Measurements from ENCODE around the gene PARVA. TPM values are rescaled to one million over a fixed set of nuclear protein-coding genes. Genes with fewer than 3 reads are reported as not detected.

PARVA gene
- total RNA-seq, 1 experiment from 2014 or later = 29.1 TPM

DNA sequence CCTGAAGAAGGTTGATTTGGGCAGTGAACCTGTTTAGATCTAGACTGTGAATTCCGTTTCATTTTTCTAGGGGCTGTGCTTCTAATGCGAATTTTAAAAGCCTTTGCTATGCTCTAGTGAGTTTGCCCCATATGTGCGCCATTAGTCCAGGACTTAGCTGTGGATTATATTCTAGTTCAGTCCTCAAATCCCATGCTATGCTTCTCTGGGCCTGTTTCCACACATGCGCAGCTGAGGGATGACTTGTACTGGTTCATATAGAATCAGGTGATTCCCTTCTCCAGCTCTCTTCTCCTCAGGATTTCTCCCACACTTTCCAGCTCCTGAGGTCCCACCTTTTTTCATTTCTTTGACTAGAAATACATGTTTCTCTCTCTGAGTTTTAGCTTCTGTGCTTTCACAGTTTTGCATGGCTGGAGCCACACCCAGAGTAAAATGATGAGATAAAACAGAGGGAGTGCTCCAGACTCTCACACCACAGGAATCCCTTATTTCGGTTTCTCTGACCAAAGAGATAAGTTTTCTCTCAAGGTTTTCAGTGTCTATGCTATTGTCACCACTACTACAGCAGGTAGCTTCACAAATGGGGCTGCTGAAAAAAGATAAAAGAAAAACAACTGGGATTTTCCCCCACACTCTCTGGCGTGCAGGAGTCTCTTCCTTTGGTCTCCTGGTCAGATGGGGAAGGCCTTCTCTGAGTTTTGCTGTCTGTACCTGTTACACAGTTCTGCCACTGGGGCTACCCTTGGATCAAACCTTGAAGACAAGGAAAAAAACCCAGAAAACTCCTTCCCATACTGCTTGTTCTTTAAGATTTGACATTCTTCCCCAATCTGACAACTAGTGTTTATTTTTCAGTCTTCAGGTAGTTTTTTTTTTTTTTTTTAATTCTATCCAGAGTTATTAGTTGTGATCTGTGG, 200.6 kb downstream of the PARVA start:
- DNase-seq (ENCODE audit: low read depth, low spot score) = no peak
- H3K9me3 ChIP-seq (ENCODE audit: control insufficient read depth, insufficient read depth, low read depth, low read length) = no peaks in the 10 kb centered on the region
- no peak overlapping the region for H3K27ac ChIP-seq (ENCODE audit: low read length)
- CTCF ChIA-PET = interaction anchor here (0.8 kb wide), 1 partner anchor 263 kb away, joined by 7 read pairs; no protein-coding TSS in a partner anchor
- no peaks in the 10 kb centered on the region; the same call in 1 of the 2 replicates for H3K4me1 ChIP-seq (ENCODE audit: control insufficient read depth, insufficient read depth, low read length)
- TF ChIP-seq SIN3A (IDR thresholded peaks at IDR 0.05; ENCODE audit: borderline replicate concordance, insufficient read depth, low read depth, low read length) = no peak
- TF ChIP-seq POLR2AphosphoS5 (IDR thresholded peaks at IDR 0.05; ENCODE audit: low read depth, low read length) = no peak
- TF ChIP-seq, protein P1, sequence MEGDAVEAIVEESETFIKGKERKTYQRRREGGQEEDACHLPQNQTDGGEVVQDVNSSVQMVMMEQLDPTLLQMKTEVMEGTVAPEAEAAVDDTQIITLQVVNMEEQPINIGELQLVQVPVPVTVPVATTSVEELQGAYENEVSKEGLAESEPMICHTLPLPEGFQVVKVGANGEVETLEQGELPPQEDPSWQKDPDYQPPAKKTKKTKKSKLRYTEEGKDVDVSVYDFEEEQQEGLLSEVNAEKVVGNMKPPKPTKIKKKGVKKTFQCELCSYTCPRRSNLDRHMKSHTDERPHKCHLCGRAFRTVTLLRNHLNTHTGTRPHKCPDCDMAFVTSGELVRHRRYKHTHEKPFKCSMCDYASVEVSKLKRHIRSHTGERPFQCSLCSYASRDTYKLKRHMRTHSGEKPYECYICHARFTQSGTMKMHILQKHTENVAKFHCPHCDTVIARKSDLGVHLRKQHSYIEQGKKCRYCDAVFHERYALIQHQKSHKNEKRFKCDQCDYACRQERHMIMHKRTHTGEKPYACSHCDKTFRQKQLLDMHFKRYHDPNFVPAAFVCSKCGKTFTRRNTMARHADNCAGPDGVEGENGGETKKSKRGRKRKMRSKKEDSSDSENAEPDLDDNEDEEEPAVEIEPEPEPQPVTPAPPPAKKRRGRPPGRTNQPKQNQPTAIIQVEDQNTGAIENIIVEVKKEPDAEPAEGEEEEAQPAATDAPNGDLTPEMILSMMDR (IDR thresholded peaks at IDR 0.05) = peak; percentile 23; the same call in 1 of the 2 replicates
- in situ Hi-C loops (cut with HindIII; ENCODE audit: low pct_unique_long_range_greater_than_20kb, low sequenced_read_pairs) (no loop called here), intact Hi-C loops (cut with micrococcal nuclease; ENCODE audit: unreplicated experiment) (no loop called here)
- H3K36me3 ChIP-seq (ENCODE audit: control insufficient read depth, insufficient read depth, low read length) = no peaks in the 10 kb centered on the region
- BruUV-seq (replicated peaks) = no TSS peak
- ATAC-seq = peak; percentile 66; the same call in 1 of the 2 replicates
- POLR2A ChIA-PET = no interaction called here
- no peak overlapping the region for H3K4me3 ChIP-seq (ENCODE audit: low read depth in 2 of 2, low read length in 2 of 2)
- no peaks in the 10 kb centered on the region; the same call in 1 of the 2 replicates for H3K27me3 ChIP-seq (ENCODE audit: control insufficient read depth, insufficient read depth, low read length)

GRCh38 chr11:12581416-12581815, 204.0 kb downstream of the PARVA start:
- CTCF ChIA-PET = no interaction called here
- no TSS peak for BruUV-seq (replicated peaks)

More at GRCh38 chr11:12581416-12581815, 204.0 kb downstream of the PARVA start:
- Histone ChIP-seq H3K4me3 (ENCODE audit: low read depth in 2 of 2, low read length in 2 of 2) (no peak overlapping the region), H3K4me1 (ENCODE audit: control insufficient read depth, insufficient read depth, low read length) (no peaks in the 10 kb centered on the region), H3K27ac (ENCODE audit: low read length) (no peak overlapping the region), H3K9me3 (ENCODE audit: control insufficient read depth, insufficient read depth, low read depth, low read length) (no peaks in the 10 kb centered on the region), H3K27me3 (ENCODE audit: control insufficient read depth, insufficient read depth, low read length) (no peaks in the 10 kb centered on the region), H3K36me3 (ENCODE audit: control insufficient read depth, insufficient read depth, low read length) (no peaks in the 10 kb centered on the region)
- ATAC-seq (no peak), DNase-seq (ENCODE audit: low read depth, low spot score) (no peak)
- intact Hi-C loops (cut with micrococcal nuclease; ENCODE audit: unreplicated experiment) (no loop called here), in situ Hi-C loops (cut with HindIII; ENCODE audit: low pct_unique_long_range_greater_than_20kb, low sequenced_read_pairs) (no loop called here)
- POLR2A ChIA-PET = no interaction called here
- TF ChIP-seq, protein P2, sequence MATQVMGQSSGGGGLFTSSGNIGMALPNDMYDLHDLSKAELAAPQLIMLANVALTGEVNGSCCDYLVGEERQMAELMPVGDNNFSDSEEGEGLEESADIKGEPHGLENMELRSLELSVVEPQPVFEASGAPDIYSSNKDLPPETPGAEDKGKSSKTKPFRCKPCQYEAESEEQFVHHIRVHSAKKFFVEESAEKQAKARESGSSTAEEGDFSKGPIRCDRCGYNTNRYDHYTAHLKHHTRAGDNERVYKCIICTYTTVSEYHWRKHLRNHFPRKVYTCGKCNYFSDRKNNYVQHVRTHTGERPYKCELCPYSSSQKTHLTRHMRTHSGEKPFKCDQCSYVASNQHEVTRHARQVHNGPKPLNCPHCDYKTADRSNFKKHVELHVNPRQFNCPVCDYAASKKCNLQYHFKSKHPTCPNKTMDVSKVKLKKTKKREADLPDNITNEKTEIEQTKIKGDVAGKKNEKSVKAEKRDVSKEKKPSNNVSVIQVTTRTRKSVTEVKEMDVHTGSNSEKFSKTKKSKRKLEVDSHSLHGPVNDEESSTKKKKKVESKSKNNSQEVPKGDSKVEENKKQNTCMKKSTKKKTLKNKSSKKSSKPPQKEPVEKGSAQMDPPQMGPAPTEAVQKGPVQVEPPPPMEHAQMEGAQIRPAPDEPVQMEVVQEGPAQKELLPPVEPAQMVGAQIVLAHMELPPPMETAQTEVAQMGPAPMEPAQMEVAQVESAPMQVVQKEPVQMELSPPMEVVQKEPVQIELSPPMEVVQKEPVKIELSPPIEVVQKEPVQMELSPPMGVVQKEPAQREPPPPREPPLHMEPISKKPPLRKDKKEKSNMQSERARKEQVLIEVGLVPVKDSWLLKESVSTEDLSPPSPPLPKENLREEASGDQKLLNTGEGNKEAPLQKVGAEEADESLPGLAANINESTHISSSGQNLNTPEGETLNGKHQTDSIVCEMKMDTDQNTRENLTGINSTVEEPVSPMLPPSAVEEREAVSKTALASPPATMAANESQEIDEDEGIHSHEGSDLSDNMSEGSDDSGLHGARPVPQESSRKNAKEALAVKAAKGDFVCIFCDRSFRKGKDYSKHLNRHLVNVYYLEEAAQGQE (IDR thresholded peaks at IDR 0.05; ENCODE audit: insufficient read depth in 1 of 2, low read depth in 2 of 2, low read length in 1 of 2) = no peak
- TF ChIP-seq SIN3A (IDR thresholded peaks at IDR 0.05; ENCODE audit: borderline replicate concordance, insufficient read depth, low read depth, low read length) = no peak
- no peak for TF ChIP-seq TCF7L2 (IDR thresholded peaks at IDR 0.05; ENCODE audit: low read depth, low read length)
- TF ChIP-seq, protein P1 (IDR thresholded peaks at IDR 0.05) = no peak
- TF ChIP-seq POLR2AphosphoS5 (IDR thresholded peaks at IDR 0.05; ENCODE audit: low read depth, low read length) = no peak

All from Panc1 (cell line).